WTC11 (cell line): ENCODE measurements around the gene OR2L8. TPM values are rescaled to one million over a fixed set of nuclear protein-coding genes. Genes with fewer than 3 reads are reported as not detected.

ENCODE experiments used
- ATAC-seq: fragments of 200-7000 bp; cut with Tn5 transposase; 2 replicates; pipeline ENCODE4 v1.10.0; 2021; ENCODE audit warnings: mild to moderate bottlenecking, moderate library complexity
- CTCF ChIA-PET: fragments of 300-600 bp; sonication (Branson Sonifier 250); formaldehyde crosslinking; loops from one replicate; lab custom pipeline; 2021; ENCODE audit warnings: antibody characterized with exemption; lab: Charles Lee
- POLR2A ChIA-PET: fragments of 350-600 bp; sonication (Branson Sonifier 250); formaldehyde crosslinking; loops from one replicate; lab custom pipeline; 2021; ENCODE audit warnings: antibody characterized with exemption; lab: Charles Lee
- DNase-seq: peaks from one replicate; pipeline ENCODE4 v3.0.0; 2021; ENCODE audit warnings: low spot score
- H3K27ac Mint-ChIP-seq: 2 replicates; pipeline ENCODE4 v1.8.0; 2021; ENCODE audit warnings: mixed read lengths
- H3K27me3 Mint-ChIP-seq: 2 replicates; pipeline ENCODE4 v1.8.0; 2021; ENCODE audit warnings: low read depth, mild to moderate bottlenecking, moderate library complexity, mixed read lengths
- H3K36me3 Mint-ChIP-seq: 2 replicates; pipeline ENCODE4 v1.8.0; 2021; ENCODE audit warnings: mixed read lengths
- H3K4me1 Mint-ChIP-seq: 2 replicates; pipeline ENCODE4 v1.8.0; 2022; ENCODE audit warnings: mixed read lengths
- H3K4me3 Mint-ChIP-seq: 2 replicates; pipeline ENCODE4 v1.8.0; 2021; ENCODE audit warnings: mild to moderate bottlenecking, moderate library complexity, mixed read lengths
- H3K9me3 Mint-ChIP-seq: 2 replicates; pipeline ENCODE4 v1.8.0; 2021; ENCODE audit warnings: mixed read lengths
- CDX4 ChIP-seq: fragments of 250-450 bp; sonication (Bioruptor Pico); IDR thresholded peaks from 2 replicates; pipeline ENCODE4 v1.9.0; 2021; ENCODE audit warnings: moderate library complexity, mild to moderate bottlenecking, inconsistent platforms, borderline replicate concordance
- E2F4 ChIP-seq: sonication (generic); formaldehyde crosslinking; IDR thresholded peaks from 2 replicates; pipeline ENCODE4 v1.8.1; 2022; ENCODE audit warnings: low read depth, mild to moderate bottlenecking, moderate library complexity, missing genetic modification reagents, borderline replicate concordance
- EMX1 ChIP-seq: fragments of 250-450 bp; sonication (Bioruptor Pico); IDR thresholded peaks from 2 replicates; pipeline ENCODE4 v1.8.0; 2021; ENCODE audit warnings: mild to moderate bottlenecking
- MYBL2 ChIP-seq: sonication (generic); formaldehyde crosslinking; IDR thresholded peaks from 2 replicates; pipeline ENCODE4 v1.8.1; 2023; ENCODE audit warnings: mild to moderate bottlenecking, moderate library complexity, missing genetic modification reagents
- NFYB ChIP-seq: sonication (generic); formaldehyde crosslinking; conservative IDR thresholded peaks from 2 replicates; pipeline ENCODE4 v1.8.0; 2022; ENCODE audit warnings: low read depth, missing genetic modification reagents
- NR1H2 ChIP-seq: sonication (generic); formaldehyde crosslinking; IDR thresholded peaks from 2 replicates; pipeline ENCODE4 v1.9.0; 2021; ENCODE audit warnings: mild to moderate bottlenecking, moderate library complexity, missing genetic modification reagents
- NR2C2 ChIP-seq: sonication (generic); formaldehyde crosslinking; IDR thresholded peaks from 2 replicates; pipeline ENCODE4 v1.8.0; 2022; ENCODE audit warnings: mild to moderate bottlenecking, missing genetic modification reagents
- SMAD3 ChIP-seq: sonication (generic); formaldehyde crosslinking; IDR thresholded peaks from 2 replicates; pipeline ENCODE4 v1.8.0; 2022; ENCODE audit warnings: missing genetic modification reagents, mild to moderate bottlenecking, borderline replicate concordance
- SP1 ChIP-seq: sonication (generic); formaldehyde crosslinking; conservative IDR thresholded peaks from 2 replicates; pipeline ENCODE4 v1.8.1; 2022; ENCODE audit warnings: missing genetic modification reagents
- TCF7 ChIP-seq: sonication (generic); formaldehyde crosslinking; IDR thresholded peaks from 2 replicates; pipeline ENCODE4 v1.8.0; 2022; ENCODE audit warnings: mild to moderate bottlenecking, low read depth, missing genetic modification reagents, moderate library complexity
- USF2 ChIP-seq: sonication (generic); formaldehyde crosslinking; IDR thresholded peaks from 2 replicates; pipeline ENCODE4 v1.8.1; 2023; ENCODE audit warnings: mild to moderate bottlenecking, missing genetic modification reagents, moderate library complexity
- ZMAT4 ChIP-seq: fragments of 250-450 bp; sonication (Bioruptor Pico); IDR thresholded peaks from 2 replicates; pipeline ENCODE4 v1.9.0; 2021; ENCODE audit warnings: mild to moderate bottlenecking
- ZNF263 ChIP-seq: sonication (generic); formaldehyde crosslinking; IDR thresholded peaks from 2 replicates; pipeline ENCODE4 v1.8.1; 2022; ENCODE audit warnings: low read depth, mild to moderate bottlenecking, moderate library complexity, missing genetic modification reagents
- total RNA-seq: library from RNA; stranded (reverse); gene quantifications from 3 replicates; pipeline ENCODE4 v1.2.3, GENCODE V29; 2021
- TF ChIP-seq, protein P1 (sequence below): sonication (generic); formaldehyde crosslinking; IDR thresholded peaks from 2 replicates; pipeline ENCODE4 v1.8.1; 2022; ENCODE audit warnings: missing genetic modification reagents, borderline replicate concordance
- TF ChIP-seq, protein P2 (sequence below): sonication (generic); formaldehyde crosslinking; IDR thresholded peaks from 2 replicates; pipeline ENCODE4 v1.8.1; 2023; ENCODE audit warnings: mild to moderate bottlenecking, missing genetic modification reagents, moderate library complexity
- TF ChIP-seq, protein P3 (sequence below): fragments of 250-450 bp; sonication (Bioruptor Pico); IDR thresholded peaks from 2 replicates; pipeline ENCODE4 v2.1.2; 2022; ENCODE audit warnings: mild to moderate bottlenecking, moderate library complexity
- TF ChIP-seq, protein P4 (sequence below): sonication (generic); formaldehyde crosslinking; IDR thresholded peaks from 2 replicates; pipeline ENCODE4 v1.8.1; 2023; ENCODE audit warnings: mild to moderate bottlenecking, missing genetic modification reagents

OR2L8 gene
- total RNA-seq, 1 experiment from 2014 or later: not detected

DNA sequence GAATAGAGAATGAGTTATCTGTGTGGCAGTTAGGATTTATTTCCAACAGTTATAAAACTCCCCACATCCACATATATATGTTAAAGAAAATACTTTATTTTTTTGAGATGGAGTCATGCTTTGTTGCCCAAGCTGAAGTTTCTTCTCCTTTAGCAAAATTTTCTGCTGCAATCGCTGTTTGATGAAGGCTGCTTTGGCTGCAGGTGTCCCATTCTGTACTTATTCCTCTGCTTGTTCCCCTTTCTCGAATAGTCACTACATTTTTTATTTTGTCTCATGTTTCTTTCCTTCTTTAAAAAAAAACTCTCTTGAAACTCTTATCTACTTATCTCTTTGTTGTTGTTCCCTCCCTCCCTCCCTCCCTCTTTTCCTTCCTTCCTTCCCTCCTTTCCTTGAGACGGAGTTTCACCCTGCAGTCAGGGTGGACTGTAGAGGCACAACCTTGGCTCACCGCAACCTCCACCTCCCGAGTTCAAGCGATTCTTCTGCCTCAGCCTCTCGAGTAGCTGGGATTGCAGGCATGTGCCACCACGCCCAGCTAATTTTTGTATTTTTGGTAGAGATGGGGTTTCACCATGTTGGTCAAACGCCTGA lies 42.7 kb upstream of the OR2L8 start:
- peaks cover 61% of the 10 kb centered on the region for H3K36me3 Mint-ChIP-seq
- no peak for TF ChIP-seq ZNF263 (CRISPR knock-in tag)
- TF ChIP-seq SMAD3: no peak
- no peak for TF ChIP-seq NFYB (CRISPR knock-in tag)
- H3K27me3 Mint-ChIP-seq: peaks cover 11% of the 10 kb centered on the region
- no peak overlapping the region for H3K4me3 Mint-ChIP-seq
- CTCF ChIA-PET: interaction anchor here (0.6 to 0.7 kb wide), 2 partner anchors 13 to 32 kb away, joined by 3 read pairs; no protein-coding TSS in a partner anchor
- H3K4me1 Mint-ChIP-seq: peaks cover 55% of the 10 kb centered on the region
- ATAC-seq: no peak
- H3K9me3 Mint-ChIP-seq: peaks cover 68% of the 10 kb centered on the region
- no peak for DNase-seq
- peak overlapping the region; percentile 84 for H3K27ac Mint-ChIP-seq
- POLR2A ChIA-PET: no interaction called here

DNA sequence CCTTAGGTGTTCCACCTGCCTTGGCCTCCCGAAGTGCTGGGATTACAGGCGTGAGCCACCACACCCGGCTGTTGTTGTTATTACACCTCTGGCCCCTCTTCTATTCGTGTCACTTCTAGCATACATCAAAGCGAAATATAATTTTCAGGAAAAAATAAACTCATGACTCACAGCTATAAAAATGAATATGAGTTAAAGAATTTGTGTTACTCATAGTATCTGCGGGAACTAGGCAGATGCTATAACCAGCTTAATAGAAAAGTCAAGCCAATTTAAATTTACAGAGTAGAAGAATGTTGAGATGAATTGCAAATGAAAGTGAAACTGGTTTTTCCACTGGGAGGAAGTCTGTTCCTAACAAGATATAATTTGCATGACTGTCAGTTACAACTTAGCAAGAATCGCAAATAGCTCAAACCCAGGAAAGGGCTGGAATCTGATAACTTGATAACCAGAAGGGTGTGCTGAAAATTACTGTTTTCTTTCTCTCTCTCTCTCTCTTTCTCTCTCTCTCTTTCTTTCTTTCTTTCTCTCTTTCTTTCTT lies 42.1 kb upstream of the OR2L8 start:
- ChIA-PET POLR2A (no interaction called here), CTCF (interaction anchor here (0.6 to 0.7 kb wide), 2 partner anchors 12 to 31 kb away, joined by 3 read pairs; no protein-coding TSS in a partner anchor)
- 0 out of 2 replicates have a peak overlapping the region, but pooled peaks have one; percentile 6 for H3K4me3 Mint-ChIP-seq
- peaks cover 54% of the 10 kb centered on the region for H3K4me1 Mint-ChIP-seq
- H3K27ac Mint-ChIP-seq: peak overlapping the region; percentile 84
- TF ChIP-seq SP1 (no peak), MYBL2 (CRISPR knock-in tag) (no peak)
- TF ChIP-seq, protein P1, sequence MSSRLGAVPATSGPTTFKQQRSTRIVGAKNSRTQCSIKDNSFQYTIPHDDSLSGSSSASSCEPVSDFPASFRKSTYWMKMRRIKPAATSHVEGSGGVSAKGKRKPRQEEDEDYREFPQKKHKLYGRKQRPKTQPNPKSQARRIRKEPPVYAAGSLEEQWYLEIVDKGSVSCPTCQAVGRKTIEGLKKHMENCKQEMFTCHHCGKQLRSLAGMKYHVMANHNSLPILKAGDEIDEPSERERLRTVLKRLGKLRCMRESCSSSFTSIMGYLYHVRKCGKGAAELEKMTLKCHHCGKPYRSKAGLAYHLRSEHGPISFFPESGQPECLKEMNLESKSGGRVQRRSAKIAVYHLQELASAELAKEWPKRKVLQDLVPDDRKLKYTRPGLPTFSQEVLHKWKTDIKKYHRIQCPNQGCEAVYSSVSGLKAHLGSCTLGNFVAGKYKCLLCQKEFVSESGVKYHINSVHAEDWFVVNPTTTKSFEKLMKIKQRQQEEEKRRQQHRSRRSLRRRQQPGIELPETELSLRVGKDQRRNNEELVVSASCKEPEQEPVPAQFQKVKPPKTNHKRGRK: peak; percentile 97
- H3K27me3 Mint-ChIP-seq: peaks cover 11% of the 10 kb centered on the region
- H3K9me3 Mint-ChIP-seq: peaks cover 73% of the 10 kb centered on the region
- ATAC-seq: peak; percentile 79
- H3K36me3 Mint-ChIP-seq: peaks cover 66% of the 10 kb centered on the region
- DNase-seq: no peak

- ATAC-seq (no peak), DNase-seq (no peak)
- H3K4me3 Mint-ChIP-seq: no peak overlapping the region
- H3K27ac Mint-ChIP-seq: no peak overlapping the region
- ChIA-PET POLR2A (no interaction called here), CTCF (no interaction called here)
- TF ChIP-seq CDX4 (CRISPR knock-in tag) (no peak), E2F4 (CRISPR knock-in tag) (no peak), SMAD3 (no peak), NR1H2 (CRISPR knock-in tag) (no peak), ZMAT4 (CRISPR knock-in tag) (no peak), TCF7 (no peak), NR2C2 (CRISPR knock-in tag) (no peak), USF2 (no peak), EMX1 (CRISPR knock-in tag) (no peak)
- TF ChIP-seq, protein P2, sequence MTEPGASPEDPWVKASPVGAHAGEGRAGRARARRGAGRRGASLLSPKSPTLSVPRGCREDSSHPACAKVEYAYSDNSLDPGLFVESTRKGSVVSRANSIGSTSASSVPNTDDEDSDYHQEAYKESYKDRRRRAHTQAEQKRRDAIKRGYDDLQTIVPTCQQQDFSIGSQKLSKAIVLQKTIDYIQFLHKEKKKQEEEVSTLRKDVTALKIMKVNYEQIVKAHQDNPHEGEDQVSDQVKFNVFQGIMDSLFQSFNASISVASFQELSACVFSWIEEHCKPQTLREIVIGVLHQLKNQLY: no peak
- TF ChIP-seq, protein P1: no peak
- TF ChIP-seq, protein P3, sequence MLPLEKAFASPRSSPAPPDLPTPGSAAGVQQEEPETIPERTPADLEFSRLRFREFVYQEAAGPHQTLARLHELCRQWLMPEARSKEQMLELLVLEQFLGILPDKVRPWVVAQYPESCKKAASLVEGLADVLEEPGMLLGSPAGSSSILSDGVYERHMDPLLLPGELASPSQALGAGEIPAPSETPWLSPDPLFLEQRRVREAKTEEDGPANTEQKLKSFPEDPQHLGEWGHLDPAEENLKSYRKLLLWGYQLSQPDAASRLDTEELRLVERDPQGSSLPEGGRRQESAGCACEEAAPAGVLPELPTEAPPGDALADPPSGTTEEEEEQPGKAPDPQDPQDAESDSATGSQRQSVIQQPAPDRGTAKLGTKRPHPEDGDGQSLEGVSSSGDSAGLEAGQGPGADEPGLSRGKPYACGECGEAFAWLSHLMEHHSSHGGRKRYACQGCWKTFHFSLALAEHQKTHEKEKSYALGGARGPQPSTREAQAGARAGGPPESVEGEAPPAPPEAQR: no peak
- TF ChIP-seq, protein P4, sequence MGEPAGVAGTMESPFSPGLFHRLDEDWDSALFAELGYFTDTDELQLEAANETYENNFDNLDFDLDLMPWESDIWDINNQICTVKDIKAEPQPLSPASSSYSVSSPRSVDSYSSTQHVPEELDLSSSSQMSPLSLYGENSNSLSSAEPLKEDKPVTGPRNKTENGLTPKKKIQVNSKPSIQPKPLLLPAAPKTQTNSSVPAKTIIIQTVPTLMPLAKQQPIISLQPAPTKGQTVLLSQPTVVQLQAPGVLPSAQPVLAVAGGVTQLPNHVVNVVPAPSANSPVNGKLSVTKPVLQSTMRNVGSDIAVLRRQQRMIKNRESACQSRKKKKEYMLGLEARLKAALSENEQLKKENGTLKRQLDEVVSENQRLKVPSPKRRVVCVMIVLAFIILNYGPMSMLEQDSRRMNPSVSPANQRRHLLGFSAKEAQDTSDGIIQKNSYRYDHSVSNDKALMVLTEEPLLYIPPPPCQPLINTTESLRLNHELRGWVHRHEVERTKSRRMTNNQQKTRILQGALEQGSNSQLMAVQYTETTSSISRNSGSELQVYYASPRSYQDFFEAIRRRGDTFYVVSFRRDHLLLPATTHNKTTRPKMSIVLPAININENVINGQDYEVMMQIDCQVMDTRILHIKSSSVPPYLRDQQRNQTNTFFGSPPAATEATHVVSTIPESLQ (CRISPR knock-in tag): no peak
- H3K27me3 Mint-ChIP-seq: peaks cover 11% of the 10 kb centered on the region
- peaks cover 70% of the 10 kb centered on the region for H3K36me3 Mint-ChIP-seq
- peaks cover 74% of the 10 kb centered on the region for H3K9me3 Mint-ChIP-seq
- H3K4me1 Mint-ChIP-seq: peaks cover 44% of the 10 kb centered on the region
These were observed 39.9 kb upstream of the OR2L8 start for GRCh38 chr1:247908766-247909165.
